Glutamatergic neuron (in vitro differentiated cells): ENCODE measurements around the gene C1QL1. TPM values are rescaled to one million over a fixed set of nuclear protein-coding genes. Genes with fewer than 3 reads are reported as not detected.

Experiments
- DNase-seq: peaks from one replicate; pipeline ENCODE4 v3.0.0; 2022
- H3K27ac Mint-ChIP-seq: one replicate; pipeline ENCODE4 v1.8.0; 2020; ENCODE audit warnings: mild to moderate bottlenecking, mixed read lengths, inconsistent platforms; ENCODE audit not compliant: unreplicated experiment
- H3K27me3 Mint-ChIP-seq: one replicate; pipeline ENCODE4 v1.8.0; 2020; ENCODE audit warnings: mild to moderate bottlenecking, moderate library complexity, mixed read lengths, inconsistent platforms; ENCODE audit not compliant: unreplicated experiment
- H3K36me3 Mint-ChIP-seq: one replicate; pipeline ENCODE4 v1.8.0; 2020; ENCODE audit warnings: mild to moderate bottlenecking, mixed read lengths, inconsistent platforms; ENCODE audit not compliant: unreplicated experiment
- H3K4me1 Mint-ChIP-seq: one replicate; pipeline ENCODE4 v1.8.0; 2020; ENCODE audit warnings: mild to moderate bottlenecking, low read depth, mixed read lengths, inconsistent platforms; ENCODE audit not compliant: unreplicated experiment
- H3K4me3 Mint-ChIP-seq: one replicate; pipeline ENCODE4 v1.8.0; 2020; ENCODE audit warnings: mild to moderate bottlenecking, mixed read lengths, inconsistent platforms; ENCODE audit not compliant: unreplicated experiment
- H3K9me3 Mint-ChIP-seq: one replicate; pipeline ENCODE4 v1.8.0; 2020; ENCODE audit warnings: mild to moderate bottlenecking, moderate library complexity, mixed read lengths, inconsistent platforms; ENCODE audit not compliant: unreplicated experiment
- CTCF ChIP-seq: fragments of 200-600 bp; sonication (generic); IDR thresholded peaks from one replicate; pipeline ENCODE4 v1.5.0; 2021; ENCODE audit not compliant: partially characterized antibody, unreplicated experiment
- total RNA-seq: library from RNA; stranded (reverse); fragmentation: NEBNext Ultra II Directional; extraction: Animal tissue kit (Norgen Biotek cat#: 25700); gene quantifications from one replicate; pipeline ENCODE4 v1.2.1, GENCODE V29; 2021; ENCODE audit not compliant: unreplicated experiment

The C1QL1 gene
- total RNA-seq, 1 donor from 2014 or later: 14.6 TPM

- peaks cover 13% of the 10 kb centered on the region for H3K27me3 Mint-ChIP-seq
- H3K27ac Mint-ChIP-seq: no peak overlapping the region
- TF ChIP-seq CTCF: no peak
- H3K36me3 Mint-ChIP-seq: no peaks in the 10 kb centered on the region
- DNase-seq: no peak
- peaks cover 12% of the 10 kb centered on the region for H3K4me1 Mint-ChIP-seq
- H3K9me3 Mint-ChIP-seq: peaks cover 6% of the 10 kb centered on the region
- no peak overlapping the region for H3K4me3 Mint-ChIP-seq
Observed at GRCh38 chr17:45011767-45012166, 43.7 kb upstream of the C1QL1 start.

GRCh38 chr17:45009676-45010467 is 41.8 kb upstream of the C1QL1 start:
- no peak for DNase-seq
- Mint-ChIP-seq H3K27me3 (peaks cover 11% of the 10 kb centered on the region), H3K36me3 (no peaks in the 10 kb centered on the region), H3K4me1 (peaks cover 13% of the 10 kb centered on the region), H3K9me3 (peaks cover 6% of the 10 kb centered on the region), H3K27ac (no peak overlapping the region), H3K4me3 (no peak overlapping the region)
- TF ChIP-seq CTCF: no peak

GRCh38 chr17:45008216-45008615 is 40.1 kb upstream of the C1QL1 start:
- Mint-ChIP-seq H3K27me3 (peaks cover 11% of the 10 kb centered on the region), H3K9me3 (peaks cover 9% of the 10 kb centered on the region), H3K4me3 (no peak overlapping the region), H3K27ac (no peak overlapping the region), H3K36me3 (no peaks in the 10 kb centered on the region), H3K4me1 (peaks cover 22% of the 10 kb centered on the region)
- DNase-seq: no peak
- no peak for TF ChIP-seq CTCF

- peak overlapping the region; percentile 43 for H3K27ac Mint-ChIP-seq
- DNase-seq: no peak
- H3K27me3 Mint-ChIP-seq: peaks cover 7% of the 10 kb centered on the region
- peaks cover 8% of the 10 kb centered on the region for H3K9me3 Mint-ChIP-seq
- H3K4me1 Mint-ChIP-seq: peaks cover 22% of the 10 kb centered on the region
- TF ChIP-seq CTCF: no peak
- H3K4me3 Mint-ChIP-seq: no peak overlapping the region
- H3K36me3 Mint-ChIP-seq: no peaks in the 10 kb centered on the region
Observed at GRCh38 chr17:45006927-45007461, 38.9 kb upstream of the C1QL1 start.

DNA sequence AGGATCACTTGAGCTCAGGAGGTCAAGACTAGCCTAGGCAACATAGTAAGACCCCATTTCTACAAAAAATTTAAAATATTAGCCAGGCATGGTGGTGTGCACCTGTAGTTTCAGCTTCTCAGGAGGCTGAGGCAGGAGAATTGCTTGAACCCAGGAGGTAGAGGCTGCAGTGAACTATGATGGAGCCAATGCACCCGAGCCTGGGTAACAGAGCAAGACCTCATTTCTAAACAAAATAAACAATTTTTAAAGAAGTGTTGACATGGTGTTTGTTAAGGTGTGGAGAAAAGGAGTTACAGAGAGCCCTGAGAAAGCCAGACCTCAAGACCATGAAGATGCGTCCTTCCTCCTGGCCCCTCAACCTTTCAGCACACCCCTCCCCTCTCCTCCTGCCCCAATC is 37.6 kb upstream of the C1QL1 start:
- no peak overlapping the region for H3K4me3 Mint-ChIP-seq
- peaks cover 5% of the 10 kb centered on the region for H3K27me3 Mint-ChIP-seq
- H3K9me3 Mint-ChIP-seq: peaks cover 7% of the 10 kb centered on the region
- no peaks in the 10 kb centered on the region for H3K36me3 Mint-ChIP-seq
- H3K27ac Mint-ChIP-seq: no peak overlapping the region
- no peak for TF ChIP-seq CTCF
- no peak for DNase-seq
- H3K4me1 Mint-ChIP-seq: peaks cover 20% of the 10 kb centered on the region
